ENCODE measurements around the gene STK32B. TPM values are rescaled to one million over a fixed set of nuclear protein-coding genes. Genes with fewer than 3 reads are reported as not detected.
"Not testable (repeated sequence)": the region's sequence is repeated elsewhere in the genome, so short reads cannot be mapped to it uniquely, and the experiment has no call there.

STK32B gene
- polyA plus RNA-seq, 4 donors = 0.27 to 0.75 (median 0.58) TPM; not detected in 1

- Histone ChIP-seq H3K4me1 (ENCODE audit: control insufficient read depth in 3 of 3, insufficient read depth in 2 of 3, low read depth in 1 of 3, low read length in 2 of 3) (no peaks in the 10 kb centered on the region), H3K27ac (ENCODE audit: low read depth in 1 of 3, low read length in 2 of 3) (no peak overlapping the region), H3K9me3 (ENCODE audit: control insufficient read depth in 2 of 2, insufficient read depth in 1 of 2, low read depth in 1 of 2, low read length in 1 of 2) (no peaks in the 10 kb centered on the region), H3K27me3 (ENCODE audit: control insufficient read depth in 3 of 3, insufficient read depth in 3 of 3, low read length in 3 of 3) (no peaks in the 10 kb centered on the region), H3K36me3 (ENCODE audit: control insufficient read depth in 3 of 3, insufficient read depth in 2 of 3, low read depth in 1 of 3, low read length in 3 of 3) (no peaks in the 10 kb centered on the region), H3K4me3 (ENCODE audit: low read depth in 1 of 3, low read length in 3 of 3) (no peak overlapping the region)
- 85 to 88% (median 86%) methylated on average over 5 of the region's 5 CpGs for WGBS, 3 donors
- FAIRE-seq = no peak
- no peak for DNase-seq
These were observed 117.6 kb downstream of the STK32B start for GRCh38 chr4:5168891-5169290.

- DNase-seq; FAIRE-seq; H3K27me3 ChIP-seq (ENCODE audit: control insufficient read depth in 3 of 3, insufficient read depth in 3 of 3, low read length in 3 of 3); H3K4me3 ChIP-seq (ENCODE audit: low read depth in 1 of 3, low read length in 3 of 3); H3K4me1 ChIP-seq (ENCODE audit: control insufficient read depth in 3 of 3, insufficient read depth in 2 of 3, low read depth in 1 of 3, low read length in 2 of 3); H3K27ac ChIP-seq (ENCODE audit: low read depth in 1 of 3, low read length in 2 of 3); H3K36me3 ChIP-seq (ENCODE audit: control insufficient read depth in 3 of 3, insufficient read depth in 2 of 3, low read depth in 1 of 3, low read length in 3 of 3): not testable (repeated sequence)
- H3K9me3 ChIP-seq (ENCODE audit: control insufficient read depth in 2 of 2, insufficient read depth in 1 of 2, low read depth in 1 of 2, low read length in 1 of 2) = peaks cover 0 to 10% of the 10 kb centered on the region in 2 donors
- WGBS, 3 donors = 88 to 93% (median 91%) methylated on average over 11 of the region's 11 CpGs
These were observed 124.6 kb downstream of the STK32B start for GRCh38 chr4:5175836-5176235.

GRCh38 chr4:5184606-5185005 lies 133.3 kb downstream of the STK32B start:
- FAIRE-seq (no peak), DNase-seq (no peak)
- no peak overlapping the region for H3K27ac ChIP-seq (ENCODE audit: low read depth in 1 of 3, low read length in 2 of 3)
- WGBS, 3 donors = 86 to 91% (median 87%) methylated on average over 4 to 6 of the region's 6 CpGs
- no peak overlapping the region for H3K4me3 ChIP-seq (ENCODE audit: low read depth in 1 of 3, low read length in 3 of 3)
- no peaks in the 10 kb centered on the region for H3K27me3 ChIP-seq (ENCODE audit: control insufficient read depth in 3 of 3, insufficient read depth in 3 of 3, low read length in 3 of 3)
- H3K9me3 ChIP-seq (ENCODE audit: control insufficient read depth in 2 of 2, insufficient read depth in 1 of 2, low read depth in 1 of 2, low read length in 1 of 2) = no peaks in the 10 kb centered on the region
- no peaks in the 10 kb centered on the region for H3K4me1 ChIP-seq (ENCODE audit: control insufficient read depth in 3 of 3, insufficient read depth in 2 of 3, low read depth in 1 of 3, low read length in 2 of 3)
- H3K36me3 ChIP-seq (ENCODE audit: control insufficient read depth in 3 of 3, insufficient read depth in 2 of 3, low read depth in 1 of 3, low read length in 3 of 3) = no peaks in the 10 kb centered on the region

- H3K27ac ChIP-seq (ENCODE audit: low read depth in 1 of 3, low read length in 2 of 3) = no peak overlapping the region
- no peak for FAIRE-seq
- no peak overlapping the region for H3K4me3 ChIP-seq (ENCODE audit: low read depth in 1 of 3, low read length in 3 of 3)
- no peaks in the 10 kb centered on the region for H3K9me3 ChIP-seq (ENCODE audit: control insufficient read depth in 2 of 2, insufficient read depth in 1 of 2, low read depth in 1 of 2, low read length in 1 of 2)
- H3K27me3 ChIP-seq (ENCODE audit: control insufficient read depth in 3 of 3, insufficient read depth in 3 of 3, low read length in 3 of 3) = no peaks in the 10 kb centered on the region
- no peak for DNase-seq
- WGBS, 3 donors = 58 to 73% (median 66%) methylated on average over 6 of the region's 6 CpGs
- H3K4me1 ChIP-seq (ENCODE audit: control insufficient read depth in 3 of 3, insufficient read depth in 2 of 3, low read depth in 1 of 3, low read length in 2 of 3) = no peaks in the 10 kb centered on the region
- no peaks in the 10 kb centered on the region for H3K36me3 ChIP-seq (ENCODE audit: control insufficient read depth in 3 of 3, insufficient read depth in 2 of 3, low read depth in 1 of 3, low read length in 3 of 3)
These were observed 134.3 kb downstream of the STK32B start for GRCh38 chr4:5185551-5185950.

GRCh38 chr4:5186271-5187064 lies 135.2 kb downstream of the STK32B start:
- Histone ChIP-seq H3K27me3 (ENCODE audit: control insufficient read depth in 3 of 3, insufficient read depth in 3 of 3, low read length in 3 of 3) (no peaks in the 10 kb centered on the region), H3K9me3 (ENCODE audit: control insufficient read depth in 2 of 2, insufficient read depth in 1 of 2, low read depth in 1 of 2, low read length in 1 of 2) (no peaks in the 10 kb centered on the region), H3K4me1 (ENCODE audit: control insufficient read depth in 3 of 3, insufficient read depth in 2 of 3, low read depth in 1 of 3, low read length in 2 of 3) (no peaks in the 10 kb centered on the region), H3K36me3 (ENCODE audit: control insufficient read depth in 3 of 3, insufficient read depth in 2 of 3, low read depth in 1 of 3, low read length in 3 of 3) (no peaks in the 10 kb centered on the region), H3K27ac (ENCODE audit: low read depth in 1 of 3, low read length in 2 of 3) (no peak overlapping the region), H3K4me3 (ENCODE audit: low read depth in 1 of 3, low read length in 3 of 3) (no peak overlapping the region)
- no peak for FAIRE-seq
- 58 to 63% (median 59%) methylated on average over 14 of the region's 14 CpGs for WGBS, 3 donors
- DNase-seq = no peak

GRCh38 chr4:5188130-5188529 lies 136.8 kb downstream of the STK32B start:
- no peaks in the 10 kb centered on the region for H3K9me3 ChIP-seq (ENCODE audit: control insufficient read depth in 2 of 2, insufficient read depth in 1 of 2, low read depth in 1 of 2, low read length in 1 of 2)
- no peak overlapping the region for H3K4me3 ChIP-seq (ENCODE audit: low read depth in 1 of 3, low read length in 3 of 3)
- WGBS, 3 donors = 68 to 83% (median 82%) methylated on average over 10 of the region's 10 CpGs
- FAIRE-seq = no peak
- no peaks in the 10 kb centered on the region for H3K36me3 ChIP-seq (ENCODE audit: control insufficient read depth in 3 of 3, insufficient read depth in 2 of 3, low read depth in 1 of 3, low read length in 3 of 3)
- no peak for DNase-seq
- H3K4me1 ChIP-seq (ENCODE audit: control insufficient read depth in 3 of 3, insufficient read depth in 2 of 3, low read depth in 1 of 3, low read length in 2 of 3) = no peaks in the 10 kb centered on the region
- H3K27ac ChIP-seq (ENCODE audit: low read depth in 1 of 3, low read length in 2 of 3) = no peak overlapping the region
- no peaks in the 10 kb centered on the region for H3K27me3 ChIP-seq (ENCODE audit: control insufficient read depth in 3 of 3, insufficient read depth in 3 of 3, low read length in 3 of 3)

GRCh38 chr4:5191831-5192230 lies 140.6 kb downstream of the STK32B start:
- Histone ChIP-seq H3K27ac (ENCODE audit: low read depth in 1 of 3, low read length in 2 of 3) (no peak overlapping the region), H3K27me3 (ENCODE audit: control insufficient read depth in 3 of 3, insufficient read depth in 3 of 3, low read length in 3 of 3) (no peaks in the 10 kb centered on the region), H3K9me3 (ENCODE audit: control insufficient read depth in 2 of 2, insufficient read depth in 1 of 2, low read depth in 1 of 2, low read length in 1 of 2) (no peaks in the 10 kb centered on the region), H3K4me1 (ENCODE audit: control insufficient read depth in 3 of 3, insufficient read depth in 2 of 3, low read depth in 1 of 3, low read length in 2 of 3) (no peaks in the 10 kb centered on the region), H3K36me3 (ENCODE audit: control insufficient read depth in 3 of 3, insufficient read depth in 2 of 3, low read depth in 1 of 3, low read length in 3 of 3) (no peaks in the 10 kb centered on the region), H3K4me3 (ENCODE audit: low read depth in 1 of 3, low read length in 3 of 3) (no peak overlapping the region)
- no peak for DNase-seq
- FAIRE-seq = no peak
- 74 to 83% (median 75%) methylated on average over 6 of the region's 6 CpGs for WGBS, 3 donors

GRCh38 chr4:5192271-5192670 lies 141.0 kb downstream of the STK32B start:
- Histone ChIP-seq H3K4me3 (ENCODE audit: low read depth in 1 of 3, low read length in 3 of 3) (no peak overlapping the region), H3K36me3 (ENCODE audit: control insufficient read depth in 3 of 3, insufficient read depth in 2 of 3, low read depth in 1 of 3, low read length in 3 of 3) (no peaks in the 10 kb centered on the region), H3K27ac (ENCODE audit: low read depth in 1 of 3, low read length in 2 of 3) (no peak overlapping the region), H3K4me1 (ENCODE audit: control insufficient read depth in 3 of 3, insufficient read depth in 2 of 3, low read depth in 1 of 3, low read length in 2 of 3) (no peaks in the 10 kb centered on the region), H3K27me3 (ENCODE audit: control insufficient read depth in 3 of 3, insufficient read depth in 3 of 3, low read length in 3 of 3) (no peaks in the 10 kb centered on the region), H3K9me3 (ENCODE audit: control insufficient read depth in 2 of 2, insufficient read depth in 1 of 2, low read depth in 1 of 2, low read length in 1 of 2) (no peaks in the 10 kb centered on the region)
- FAIRE-seq (no peak), DNase-seq (no peak)
- WGBS, 3 donors = 70 to 73% (median 73%) methylated on average over 6 of the region's 6 CpGs

GRCh38 chr4:5192678-5193077 lies 141.4 kb downstream of the STK32B start:
- FAIRE-seq (no peak), DNase-seq (no peak)
- no peaks in the 10 kb centered on the region for H3K27me3 ChIP-seq (ENCODE audit: control insufficient read depth in 3 of 3, insufficient read depth in 3 of 3, low read length in 3 of 3)
- no peak overlapping the region for H3K4me3 ChIP-seq (ENCODE audit: low read depth in 1 of 3, low read length in 3 of 3)
- H3K9me3 ChIP-seq (ENCODE audit: control insufficient read depth in 2 of 2, insufficient read depth in 1 of 2, low read depth in 1 of 2, low read length in 1 of 2) = no peaks in the 10 kb centered on the region
- no peaks in the 10 kb centered on the region for H3K4me1 ChIP-seq (ENCODE audit: control insufficient read depth in 3 of 3, insufficient read depth in 2 of 3, low read depth in 1 of 3, low read length in 2 of 3)
- 77 to 83% (median 80%) methylated on average over 12 of the region's 12 CpGs for WGBS, 3 donors
- H3K36me3 ChIP-seq (ENCODE audit: control insufficient read depth in 3 of 3, insufficient read depth in 2 of 3, low read depth in 1 of 3, low read length in 3 of 3) = no peaks in the 10 kb centered on the region
- no peak overlapping the region for H3K27ac ChIP-seq (ENCODE audit: low read depth in 1 of 3, low read length in 2 of 3)
